Measurements from ENCODE around the gene NGDN.

GRCh38 chr14:23523229-23524016, 53.9 kb downstream of the NGDN start:
- TF ChIP-seq CTCF (IDR thresholded peaks at IDR 0.05; ENCODE audit: low read length) (no peak), EZH2 (IDR thresholded peaks at IDR 0.05; ENCODE audit: borderline replicate concordance, low read length) (no peak)

Measured in OCI-LY1 (cell line).